OCI-LY1 (cell line): ENCODE data around the gene CBFA2T2.
A peak's percentile ranks its signal among the peaks of the same experiment; 100 is the strongest.

Experiments
- H2AFZ ChIP-seq: fragments of 200-600 bp; sonication (generic), shearing (Covaris generic); 2 replicates; pipeline ENCODE4 v1.6.0; 2014; ENCODE audit warnings: antibody characterized with exemption, mild to moderate bottlenecking, low read length
- H3F3A ChIP-seq: fragments of 200-600 bp; sonication (generic), shearing (Covaris generic); 2 replicates; pipeline ENCODE4 v1.6.0; 2014; ENCODE audit warnings: mild to moderate bottlenecking, antibody characterized with exemption, low read length, moderate library complexity; ENCODE audit not compliant: insufficient read depth
- H3K27ac ChIP-seq: fragments of 200-600 bp; sonication (generic); 2 replicates; pipeline ENCODE4 v1.5.1; 2014; ENCODE audit warnings: low read length, mixed run types, mild to moderate bottlenecking, low read depth; ENCODE audit not compliant: poor library complexity, severe bottlenecking
- H3K27me3 ChIP-seq: fragments of 200-600 bp; sonication (generic); 2 replicates; pipeline ENCODE4 v1.6.0; 2014; ENCODE audit warnings: antibody characterized with exemption, mild to moderate bottlenecking, low read length, moderate library complexity; ENCODE audit not compliant: insufficient read depth
- H3K36me3 ChIP-seq: fragments of 200-600 bp; sonication (generic); 2 replicates; pipeline ENCODE4 v1.6.1; 2014; ENCODE audit warnings: mild to moderate bottlenecking, antibody characterized with exemption, low read length, moderate library complexity, mixed read lengths; ENCODE audit not compliant: insufficient read depth
- H3K4me1 ChIP-seq: fragments of 200-600 bp; sonication (generic); 2 replicates; pipeline ENCODE4 v1.5.1; 2014; ENCODE audit warnings: mild to moderate bottlenecking, low read length, moderate library complexity; ENCODE audit not compliant: insufficient read depth, severe bottlenecking
- H3K4me2 ChIP-seq: fragments of 200-600 bp; sonication (generic), shearing (Covaris generic); 2 replicates; pipeline ENCODE4 v1.6.1; 2014; ENCODE audit warnings: low read length
- H3K4me3 ChIP-seq: fragments of 200-600 bp; sonication (generic); 2 replicates; pipeline ENCODE4 v1.5.1; 2014; ENCODE audit warnings: low read length, low read depth, mild to moderate bottlenecking, mixed read lengths; ENCODE audit not compliant: poor library complexity, severe bottlenecking
- H3K79me2 ChIP-seq: fragments of 200-600 bp; shearing (Covaris generic); 2 replicates; pipeline ENCODE4 v1.6.1; 2016; ENCODE audit warnings: mixed run types, low read length, mixed read lengths; ENCODE audit not compliant: insufficient read depth
- H3K9ac ChIP-seq: fragments of 200-600 bp; sonication (generic), shearing (Covaris generic); 2 replicates; pipeline ENCODE4 v1.6.1; 2014; ENCODE audit warnings: mild to moderate bottlenecking, low read length, mixed read lengths
- H3K9me2 ChIP-seq: fragments of 200-600 bp; sonication (generic), shearing (Covaris generic); 2 replicates; pipeline ENCODE4 v1.6.1; 2014; ENCODE audit warnings: low read depth, mild to moderate bottlenecking, low read length, mixed read lengths
- H3K9me3 ChIP-seq: fragments of 200-600 bp; shearing (Covaris generic); 2 replicates; pipeline ENCODE4 v1.6.1; 2014; ENCODE audit warnings: low read length, mixed read lengths
- H4K20me1 ChIP-seq: fragments of 200-600 bp; sonication (generic), shearing (Covaris generic); 2 replicates; pipeline ENCODE4 v1.6.0; 2016; ENCODE audit warnings: mild to moderate bottlenecking, low read length; ENCODE audit not compliant: insufficient read depth
- CTCF ChIP-seq: fragments of 200-600 bp; sonication (generic), shearing (Covaris generic); IDR thresholded peaks from 2 replicates; pipeline ENCODE4 v1.5.1; 2017; ENCODE audit warnings: mild to moderate bottlenecking, antibody characterized with exemption, low read length, moderate library complexity, mixed read lengths
- EZH2 ChIP-seq: fragments of 200-600 bp; sonication (generic), shearing (Covaris generic); IDR thresholded peaks from 2 replicates; pipeline ENCODE4 v1.8.0; 2017; ENCODE audit warnings: borderline replicate concordance, mixed run types, mild to moderate bottlenecking, antibody characterized with exemption, low read length, moderate library complexity, mixed read lengths

CBFA2T2 gene

GRCh38 chr20:33659341-33660034 lies 169.6 kb downstream of the CBFA2T2 start:
- H3K9me2 ChIP-seq: no peaks in the 10 kb centered on the region
- no peaks in the 10 kb centered on the region for H4K20me1 ChIP-seq
- H2AFZ ChIP-seq: no peak overlapping the region
- no peaks in the 10 kb centered on the region for H3K79me2 ChIP-seq
- peak overlapping the region; percentile 39 for H3K27ac ChIP-seq
- no peaks in the 10 kb centered on the region for H3K9me3 ChIP-seq
- TF ChIP-seq EZH2 (no peak), CTCF (no peak)
- no peaks in the 10 kb centered on the region for H3F3A ChIP-seq
- peaks cover 66% of the 10 kb centered on the region for H3K36me3 ChIP-seq
- H3K4me3 ChIP-seq: no peak overlapping the region
- peaks cover 31% of the 10 kb centered on the region for H3K4me1 ChIP-seq
- no peak overlapping the region for H3K4me2 ChIP-seq
- no peaks in the 10 kb centered on the region for H3K27me3 ChIP-seq
- H3K9ac ChIP-seq: no peak overlapping the region

DNA sequence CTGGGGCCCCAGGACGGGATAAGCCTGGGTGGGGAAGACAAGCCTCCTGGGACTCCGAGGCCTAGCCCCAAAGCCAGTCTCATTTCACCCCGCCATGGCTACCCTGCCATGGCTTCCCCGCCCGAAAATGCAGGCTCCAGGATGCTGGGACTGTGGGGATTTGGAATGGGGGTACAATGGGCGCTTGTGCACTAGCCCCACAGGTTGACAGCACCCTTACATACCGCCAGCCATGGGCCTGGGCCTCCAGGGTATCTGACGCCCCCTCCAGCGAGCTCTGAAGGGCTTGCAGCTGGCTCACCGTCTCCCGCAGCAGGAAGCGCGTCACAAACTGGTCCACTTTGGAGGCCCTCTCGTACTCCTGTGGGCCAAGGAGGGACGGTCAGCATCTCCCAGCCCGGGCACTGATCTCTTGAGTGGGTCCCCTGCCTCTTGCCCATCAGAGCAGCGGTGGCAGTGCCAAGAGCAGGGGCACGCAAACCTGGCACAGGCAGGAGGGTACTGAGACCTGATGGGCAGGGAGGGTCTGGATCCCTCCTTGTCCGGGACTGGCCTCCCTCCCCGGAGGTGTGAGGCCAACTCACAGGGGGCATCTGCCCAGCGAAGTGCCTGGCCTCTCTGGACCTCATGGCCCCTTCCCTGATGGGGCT lies 170.3 kb downstream of the CBFA2T2 start:
- no peak overlapping the region for H2AFZ ChIP-seq
- no peak overlapping the region for H3K4me3 ChIP-seq
- no peaks in the 10 kb centered on the region for H3K27me3 ChIP-seq
- no peak overlapping the region for H3K9ac ChIP-seq
- peaks cover 35% of the 10 kb centered on the region for H3K4me1 ChIP-seq
- TF ChIP-seq CTCF (no peak), EZH2 (no peak)
- H3K27ac ChIP-seq: peak overlapping the region; percentile 39
- H4K20me1 ChIP-seq: no peaks in the 10 kb centered on the region
- H3K9me3 ChIP-seq: no peaks in the 10 kb centered on the region
- peaks cover 66% of the 10 kb centered on the region for H3K36me3 ChIP-seq
- no peaks in the 10 kb centered on the region for H3K79me2 ChIP-seq
- H3K4me2 ChIP-seq: no peak overlapping the region
- H3F3A ChIP-seq: no peaks in the 10 kb centered on the region
- H3K9me2 ChIP-seq: no peaks in the 10 kb centered on the region

GRCh38 chr20:33660685-33661058 lies 170.8 kb downstream of the CBFA2T2 start:
- Histone ChIP-seq H3K9me2 (no peaks in the 10 kb centered on the region), H3K27me3 (no peaks in the 10 kb centered on the region), H3K79me2 (no peaks in the 10 kb centered on the region), H3K9me3 (no peaks in the 10 kb centered on the region), H3K4me3 (no peak overlapping the region), H3K27ac (no peak overlapping the region), H3K4me2 (no peak overlapping the region), H3K36me3 (peaks cover 64% of the 10 kb centered on the region), H3F3A (no peaks in the 10 kb centered on the region), H4K20me1 (no peaks in the 10 kb centered on the region), H3K9ac (no peak overlapping the region), H2AFZ (no peak overlapping the region), H3K4me1 (peaks cover 40% of the 10 kb centered on the region)
- no peak for TF ChIP-seq EZH2
- no peak for TF ChIP-seq CTCF
